Aortic smooth muscle cell (primary cell): ENCODE results near the gene PCDHGB3. TPM values are rescaled to one million over a fixed set of nuclear protein-coding genes. Genes with fewer than 3 reads are reported as not detected.

Experiments
- total RNA-seq: library from RNA; depleted of rRNA; stranded (reverse); fragments of >200 nt; gene quantifications from 2 replicates; pipeline ENCODE4 v1.2.3, GENCODE V29; 2014

The PCDHGB3 gene
- total RNA-seq, 1 donor from 2014 or later = 8.4 TPM

GRCh38 chr5:141407790-141408505, 37.9 kb downstream of the PCDHGB3 start, which contains the start of gene PCDHGB6:
PCDHGB6 (plus strand) TSS chr5:141408021; CDS start chr5:141408203, 182 bp downstream.

GRCh38 chr5:141412854-141413539, 43.0 kb downstream of the PCDHGB3 start, which contains the start of gene PCDHGA10:
PCDHGA10 (plus strand) TSS chr5:141412987; CDS start chr5:141413176, 189 bp downstream.

DNA sequence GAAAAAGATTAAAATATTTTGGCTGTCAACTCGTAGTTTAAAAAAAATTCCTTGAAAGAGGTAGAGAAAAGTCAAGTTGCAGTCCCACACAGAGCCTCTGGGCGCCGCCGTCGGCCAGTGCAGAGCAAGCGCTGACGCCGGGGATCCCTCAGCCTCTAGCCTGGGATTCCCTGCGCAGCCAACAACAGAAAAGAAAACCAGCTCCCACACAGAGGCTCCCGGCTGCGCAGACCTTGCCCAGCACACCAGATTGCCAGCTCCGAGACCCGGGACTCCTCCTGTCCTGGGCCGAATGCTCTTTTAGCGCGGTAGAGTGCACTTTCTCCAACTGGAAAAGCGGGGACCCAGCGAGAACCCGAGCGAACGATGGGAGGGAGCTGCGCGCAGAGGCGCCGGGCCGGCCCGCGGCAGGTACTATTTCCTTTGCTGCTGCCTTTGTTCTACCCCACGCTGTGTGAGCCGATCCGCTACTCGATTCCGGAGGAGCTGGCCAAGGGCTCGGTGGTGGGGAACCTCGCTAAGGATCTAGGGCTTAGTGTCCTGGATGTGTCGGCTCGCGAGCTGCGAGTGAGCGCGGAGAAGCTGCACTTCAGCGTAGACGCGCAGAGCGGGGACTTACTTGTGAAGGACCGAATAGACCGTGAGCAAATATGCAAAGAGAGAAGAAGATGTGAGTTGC, 47.6 kb downstream of the PCDHGB3 start, which contains the start of gene PCDHGB7:
PCDHGB7 (plus strand) TSS at position 184 of the 679 bp plus-strand sequence; CDS start at position 367, 183 bp downstream.

DNA sequence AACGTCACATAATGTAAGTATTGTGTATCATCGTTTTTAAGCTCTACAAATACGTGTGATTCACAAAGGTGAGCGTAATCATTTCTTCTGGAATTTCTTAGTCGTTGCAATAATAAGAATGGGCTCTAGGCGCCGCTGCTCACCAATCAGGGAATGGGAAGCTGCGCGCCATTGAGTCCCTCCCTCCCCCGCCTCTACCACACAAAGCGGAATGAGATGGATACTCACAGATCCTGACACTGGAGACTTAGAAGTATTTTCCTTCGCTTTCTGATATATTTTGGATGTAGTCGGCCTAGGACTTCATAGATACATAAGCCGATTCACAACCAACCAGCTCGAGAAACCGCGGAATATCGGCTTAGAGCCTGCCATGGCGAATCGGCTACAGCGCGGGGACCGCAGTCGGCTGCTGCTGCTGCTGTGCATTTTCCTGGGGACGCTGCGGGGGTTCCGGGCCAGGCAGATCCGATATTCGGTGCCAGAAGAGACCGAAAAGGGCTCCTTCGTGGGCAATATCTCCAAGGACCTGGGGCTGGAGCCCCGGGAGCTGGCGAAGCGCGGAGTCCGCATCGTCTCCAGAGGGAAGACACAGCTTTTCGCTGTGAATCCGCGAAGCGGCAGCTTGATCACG, 50.9 kb downstream of the PCDHGB3 start, which contains the start of gene PCDHGA11:
PCDHGA11 (plus strand) TSS at position 197 of the 634 bp plus-strand sequence; CDS start at position 374, 177 bp downstream.

Other genes with a start within 250 kb of the PCDHGB3 start
- 0.68 and 0.79 TPM in 2 replicates for gene PCDHB4, start 248.4 kb upstream of the PCDHGB3 start, total RNA-seq
- gene PCDHB5, start 235.0 kb upstream of the PCDHGB3 start, total RNA-seq = 1.4 and 1.8 TPM in 2 replicates
- gene PCDHB6, start 220.2 kb upstream of the PCDHGB3 start, total RNA-seq = 0.13 and 0.37 TPM in 2 replicates
- 0.79 and 1.1 TPM in 2 replicates for gene PCDHB7, start 197.6 kb upstream of the PCDHGB3 start, total RNA-seq
- 0.62 and 1.1 TPM in 2 replicates for gene PCDHB8, start 192.5 kb upstream of the PCDHGB3 start, total RNA-seq
- 1.8 and 1.9 TPM in 2 replicates for gene PCDHB16, start 187.9 kb upstream of the PCDHGB3 start, total RNA-seq
- gene PCDHB9, start 183.1 kb upstream of the PCDHGB3 start, total RNA-seq = 0.40 and 0.44 TPM in 2 replicates
- gene PCDHB10, start 177.9 kb upstream of the PCDHGB3 start, total RNA-seq = 0.66 and 1.1 TPM in 2 replicates
- 0.44 and 0.53 TPM in 2 replicates for gene PCDHB11, start 170.6 kb upstream of the PCDHGB3 start, total RNA-seq
- gene PCDHB12, start 161.5 kb upstream of the PCDHGB3 start, total RNA-seq = 0.25 and 0.40 TPM in 2 replicates
- 0.81 and 1.1 TPM in 2 replicates for gene PCDHB13, start 156.3 kb upstream of the PCDHGB3 start, total RNA-seq
- 0.92 and 1.1 TPM in 2 replicates for gene PCDHB14, start 146.9 kb upstream of the PCDHGB3 start, total RNA-seq
- 0.53 and 0.56 TPM in 2 replicates for gene PCDHB15, start 124.8 kb upstream of the PCDHGB3 start, total RNA-seq
- 0.13 and 0.31 TPM in 2 replicates for gene SLC25A2, start 66.2 kb upstream of the PCDHGB3 start, total RNA-seq
- gene TAF7, start 49.5 kb upstream of the PCDHGB3 start, total RNA-seq = 81.0 and 83.9 TPM in 2 replicates
- gene PCDHGA1, start 39.7 kb upstream of the PCDHGB3 start, total RNA-seq = 1.1 TPM in 2 replicates
- 1.7 and 2.5 TPM in 2 replicates for gene PCDHGA2, start 31.5 kb upstream of the PCDHGB3 start, total RNA-seq
- 2.0 and 2.9 TPM in 2 replicates for gene PCDHGA3, start 26.4 kb upstream of the PCDHGB3 start, total RNA-seq
- 1.8 and 4.3 TPM in 2 replicates for gene PCDHGB1, start 20.1 kb upstream of the PCDHGB3 start, total RNA-seq
- 4.0 and 7.5 TPM in 2 replicates for gene PCDHGA4, start 15.2 kb upstream of the PCDHGB3 start, total RNA-seq
- 3.4 and 5.9 TPM in 2 replicates for gene PCDHGB2, start 10.2 kb upstream of the PCDHGB3 start, total RNA-seq
- gene PCDHGA5, start 6.1 kb upstream of the PCDHGB3 start, total RNA-seq = 1.5 and 2.7 TPM in 2 replicates
- gene PCDHGA6, start 3.6 kb downstream of the PCDHGB3 start, total RNA-seq = 3.3 and 5.3 TPM in 2 replicates
- 3.4 and 4.8 TPM in 2 replicates for gene PCDHGA7, start 12.5 kb downstream of the PCDHGB3 start, total RNA-seq
- 20.1 and 26.5 TPM in 2 replicates for gene PCDHGB4, start 17.5 kb downstream of the PCDHGB3 start, total RNA-seq
- gene PCDHGA8, start 22.4 kb downstream of the PCDHGB3 start, total RNA-seq = 2.2 and 3.9 TPM in 2 replicates
- gene PCDHGB5, start 27.7 kb downstream of the PCDHGB3 start, total RNA-seq = 21.0 and 29.1 TPM in 2 replicates
- gene PCDHGA9, start 32.5 kb downstream of the PCDHGB3 start, total RNA-seq = 2.9 and 5.7 TPM in 2 replicates
- gene PCDHGB6, start 37.8 kb downstream of the PCDHGB3 start, total RNA-seq = 3.3 and 4.7 TPM in 2 replicates
- gene PCDHGA10, start 42.7 kb downstream of the PCDHGB3 start, total RNA-seq = 5.3 and 7.5 TPM in 2 replicates
- 9.1 and 17.3 TPM in 2 replicates for gene PCDHGB7, start 47.4 kb downstream of the PCDHGB3 start, total RNA-seq
- 11.0 and 18.2 TPM in 2 replicates for gene PCDHGA11, start 50.8 kb downstream of the PCDHGB3 start, total RNA-seq
- gene PCDHGA12, start 60.3 kb downstream of the PCDHGB3 start, total RNA-seq = 17.6 and 22.3 TPM in 2 replicates
- gene PCDHGC3, start 105.7 kb downstream of the PCDHGB3 start, total RNA-seq = 72.0 and 83.4 TPM in 2 replicates
- gene PCDHGC4, start 114.8 kb downstream of the PCDHGB3 start, total RNA-seq = 2.0 and 3.2 TPM in 2 replicates
- 3.4 and 4.7 TPM in 2 replicates for gene PCDHGC5, start 118.8 kb downstream of the PCDHGB3 start, total RNA-seq
- gene DIAPH1, start 248.8 kb downstream of the PCDHGB3 start, total RNA-seq = 35.9 and 44.5 TPM in 2 replicates